ENCODE data around the gene EMD.

The EMD gene

DNA sequence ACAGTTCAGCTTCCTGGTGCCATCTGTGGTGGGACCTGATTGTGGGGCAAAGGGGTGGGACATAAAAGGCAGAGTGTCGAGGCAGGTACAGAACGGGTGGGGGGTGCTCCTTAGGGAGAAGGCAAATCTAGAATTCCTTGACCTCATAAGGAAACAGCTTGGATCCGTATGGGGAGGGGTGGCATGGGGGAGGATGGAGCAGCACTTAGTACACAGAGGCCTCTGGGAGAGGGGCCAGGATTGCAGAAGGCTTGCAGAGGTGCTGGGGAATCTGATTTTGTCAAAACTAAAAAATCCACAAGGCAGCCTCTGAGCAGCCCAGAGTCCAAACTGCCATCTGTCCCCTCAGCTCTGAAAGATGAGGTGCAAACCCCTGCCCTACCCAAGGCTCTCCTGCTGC is 2.3 kb upstream of the EMD start:
- Histone ChIP-seq H4K20me1 (ENCODE audit: low read depth, low read length) (no peaks in the 10 kb centered on the region), H3K79me2 (ENCODE audit: insufficient read depth, low read length) (peaks cover 12% of the 10 kb centered on the region), H3F3A (ENCODE audit: insufficient read depth) (no peaks in the 10 kb centered on the region), H3K4me2 (ENCODE audit: low read depth, low read length, poor library complexity, severe bottlenecking) (no peak overlapping the region), H2AFZ (ENCODE audit: low read depth, low read length, severe bottlenecking) (no peak overlapping the region), H3K9me3 (ENCODE audit: insufficient read depth, low read length) (no peaks in the 10 kb centered on the region), H3K9me2 (replicated peaks; ENCODE audit: insufficient read depth, low read length) (no peaks in the 10 kb centered on the region), H3K9ac (ENCODE audit: low read length) (no peak overlapping the region), H3K27me3 (ENCODE audit: low read length) (no peaks in the 10 kb centered on the region), H3K4me3 (ENCODE audit: insufficient read depth, low read length, poor library complexity, severe bottlenecking) (no peak overlapping the region), H3K36me3 (ENCODE audit: low read length) (no peaks in the 10 kb centered on the region), H3K27ac (ENCODE audit: low read depth, low read length) (no peak overlapping the region)
- no peak for TF ChIP-seq EZH2phosphoT487 (conservative IDR thresholded peaks at IDR 0.05; ENCODE audit: low read length)
- TF ChIP-seq, protein P1, sequence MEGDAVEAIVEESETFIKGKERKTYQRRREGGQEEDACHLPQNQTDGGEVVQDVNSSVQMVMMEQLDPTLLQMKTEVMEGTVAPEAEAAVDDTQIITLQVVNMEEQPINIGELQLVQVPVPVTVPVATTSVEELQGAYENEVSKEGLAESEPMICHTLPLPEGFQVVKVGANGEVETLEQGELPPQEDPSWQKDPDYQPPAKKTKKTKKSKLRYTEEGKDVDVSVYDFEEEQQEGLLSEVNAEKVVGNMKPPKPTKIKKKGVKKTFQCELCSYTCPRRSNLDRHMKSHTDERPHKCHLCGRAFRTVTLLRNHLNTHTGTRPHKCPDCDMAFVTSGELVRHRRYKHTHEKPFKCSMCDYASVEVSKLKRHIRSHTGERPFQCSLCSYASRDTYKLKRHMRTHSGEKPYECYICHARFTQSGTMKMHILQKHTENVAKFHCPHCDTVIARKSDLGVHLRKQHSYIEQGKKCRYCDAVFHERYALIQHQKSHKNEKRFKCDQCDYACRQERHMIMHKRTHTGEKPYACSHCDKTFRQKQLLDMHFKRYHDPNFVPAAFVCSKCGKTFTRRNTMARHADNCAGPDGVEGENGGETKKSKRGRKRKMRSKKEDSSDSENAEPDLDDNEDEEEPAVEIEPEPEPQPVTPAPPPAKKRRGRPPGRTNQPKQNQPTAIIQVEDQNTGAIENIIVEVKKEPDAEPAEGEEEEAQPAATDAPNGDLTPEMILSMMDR (IDR thresholded peaks at IDR 0.05; ENCODE audit: insufficient read depth, low read length, poor library complexity, severe bottlenecking), result no peak

- Histone ChIP-seq H3K27ac (ENCODE audit: low read depth, low read length) (peak overlapping the region; percentile 82), H3K4me3 (ENCODE audit: insufficient read depth, low read length, poor library complexity, severe bottlenecking) (peak overlapping the region; percentile 57), H3K9ac (ENCODE audit: low read length) (peak overlapping the region; percentile 90), H4K20me1 (ENCODE audit: low read depth, low read length) (no peaks in the 10 kb centered on the region), H3K79me2 (ENCODE audit: insufficient read depth, low read length) (peaks cover 12% of the 10 kb centered on the region), H3K36me3 (ENCODE audit: low read length) (no peaks in the 10 kb centered on the region), H3F3A (ENCODE audit: insufficient read depth) (no peaks in the 10 kb centered on the region), H2AFZ (ENCODE audit: low read depth, low read length, severe bottlenecking) (no peak overlapping the region), H3K27me3 (ENCODE audit: low read length) (no peaks in the 10 kb centered on the region), H3K9me2 (replicated peaks; ENCODE audit: insufficient read depth, low read length) (no peaks in the 10 kb centered on the region), H3K9me3 (ENCODE audit: insufficient read depth, low read length) (no peaks in the 10 kb centered on the region), H3K4me2 (ENCODE audit: low read depth, low read length, poor library complexity, severe bottlenecking) (peak overlapping the region; percentile 63)
- no peak for TF ChIP-seq EZH2phosphoT487 (conservative IDR thresholded peaks at IDR 0.05; ENCODE audit: low read length)
- TF ChIP-seq, protein P1 (IDR thresholded peaks at IDR 0.05; ENCODE audit: insufficient read depth, low read length, poor library complexity, severe bottlenecking), result no peak
Observed at GRCh38 chrX:154378059-154378798, 866 bp upstream of the EMD start.

DNA sequence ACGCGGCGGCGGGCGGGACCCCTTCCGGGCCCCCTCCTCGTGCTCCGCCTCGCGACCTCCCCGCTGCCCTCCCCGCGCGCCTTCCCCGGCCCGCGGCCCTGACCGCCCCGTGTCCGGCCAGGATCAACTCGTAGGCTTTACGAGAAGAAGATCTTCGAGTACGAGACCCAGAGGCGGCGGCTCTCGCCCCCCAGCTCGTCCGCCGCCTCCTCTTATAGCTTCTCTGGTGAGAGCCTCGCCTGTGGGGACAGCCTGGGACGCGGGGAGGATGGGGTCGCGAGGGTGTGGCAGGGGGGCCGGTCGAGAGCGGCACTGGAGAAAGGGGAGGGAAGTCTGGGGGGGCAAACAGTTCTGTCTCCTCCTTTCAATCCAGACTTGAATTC is 465 bp downstream of the EMD start:
- Histone ChIP-seq H3K9me2 (replicated peaks; ENCODE audit: insufficient read depth, low read length) (no peaks in the 10 kb centered on the region), H3K36me3 (ENCODE audit: low read length) (no peaks in the 10 kb centered on the region), H3K4me3 (ENCODE audit: insufficient read depth, low read length, poor library complexity, severe bottlenecking) (peak overlapping the region; percentile 69), H2AFZ (ENCODE audit: low read depth, low read length, severe bottlenecking) (no peak overlapping the region), H3K9me3 (ENCODE audit: insufficient read depth, low read length) (no peaks in the 10 kb centered on the region), H3K79me2 (ENCODE audit: insufficient read depth, low read length) (peaks cover 12% of the 10 kb centered on the region), H3K27ac (ENCODE audit: low read depth, low read length) (peak overlapping the region; percentile 59), H3F3A (ENCODE audit: insufficient read depth) (no peaks in the 10 kb centered on the region), H3K4me2 (ENCODE audit: low read depth, low read length, poor library complexity, severe bottlenecking) (peak overlapping the region; percentile 76), H3K27me3 (ENCODE audit: low read length) (no peaks in the 10 kb centered on the region), H4K20me1 (ENCODE audit: low read depth, low read length) (no peaks in the 10 kb centered on the region), H3K9ac (ENCODE audit: low read length) (peak overlapping the region; percentile 97)
- TF ChIP-seq, protein P1 (IDR thresholded peaks at IDR 0.05; ENCODE audit: insufficient read depth, low read length, poor library complexity, severe bottlenecking), result no peak
- no peak for TF ChIP-seq EZH2phosphoT487 (conservative IDR thresholded peaks at IDR 0.05; ENCODE audit: low read length)

Measured in SU-DHL-6 (cell line).